ENCODE results near the gene PCBD2.

- TF ChIP-seq REST (IDR thresholded peaks at IDR 0.05; ENCODE audit: insufficient read depth in 1 of 2, low read depth in 2 of 2, low read length in 2 of 2): no peak
- TF ChIP-seq POLR2AphosphoS5 (IDR thresholded peaks at IDR 0.05; ENCODE audit: low read depth, low read length): no peak
- TF ChIP-seq SIN3A (IDR thresholded peaks at IDR 0.05; ENCODE audit: borderline replicate concordance, insufficient read depth, low read length): no peak
- TF ChIP-seq FOXP2 (optimal IDR thresholded peaks at IDR 0.05; ENCODE audit: borderline replicate concordance, extremely low read depth, extremely low read length, insufficient read depth): no peak
- TF ChIP-seq TAF1 (IDR thresholded peaks at IDR 0.05; ENCODE audit: borderline replicate concordance, insufficient read depth, low read length): no peak
Measured at GRCh38 chr5:134913795-134914194, 8.9 kb downstream of the PCBD2 start.

Data from PFSK-1 (cell line).